H9 (cell line): Measurements from ENCODE around the gene WDSUB1. TPM values are rescaled to one million over a fixed set of nuclear protein-coding genes. Genes with fewer than 3 reads are reported as not detected.

ENCODE experiments used
- DNase-seq: peaks from one replicate; pipeline ENCODE4 v3.0.0-alpha.2; 2017
- H2AFZ ChIP-seq: one replicate; pipeline ENCODE4 v1.6.1; 2013; ENCODE audit warnings: mild to moderate bottlenecking, low read length, control low read depth, moderate library complexity
- H2AK5ac ChIP-seq: 2 replicates; pipeline ENCODE4 v1.6.1; 2013; ENCODE audit warnings: low read length, control low read depth, mixed read lengths; ENCODE audit not compliant: insufficient read length
- H2BK120ac ChIP-seq: one replicate; pipeline ENCODE4 v1.6.1; 2013; ENCODE audit warnings: low read depth, mild to moderate bottlenecking, low read length, control low read depth, inconsistent platforms; ENCODE audit not compliant: poor library complexity, severe bottlenecking
- H2BK12ac ChIP-seq: 2 replicates; pipeline ENCODE4 v1.6.1; 2013; ENCODE audit warnings: low read length, control low read depth, mixed read lengths, low read depth; ENCODE audit not compliant: insufficient read length
- H2BK15ac ChIP-seq: 2 replicates; pipeline ENCODE4 v1.6.1; 2013; ENCODE audit warnings: low read depth, low read length, control low read depth
- H2BK20ac ChIP-seq: one replicate; pipeline ENCODE4 v1.6.1; 2013; ENCODE audit warnings: low read depth, mild to moderate bottlenecking, low read length, control low read depth, inconsistent platforms; ENCODE audit not compliant: poor library complexity, severe bottlenecking
- H2BK5ac ChIP-seq: 2 replicates; pipeline ENCODE4 v1.6.1; 2013; ENCODE audit warnings: low read length, control low read depth, mixed read lengths; ENCODE audit not compliant: insufficient read length
- H3K14ac ChIP-seq: 2 replicates; pipeline ENCODE4 v1.6.1; 2013; ENCODE audit warnings: low read length, control low read depth; ENCODE audit not compliant: insufficient read depth
- H3K18ac ChIP-seq: 2 replicates; pipeline ENCODE4 v1.6.1; 2013; ENCODE audit warnings: low read depth, mild to moderate bottlenecking, mixed read lengths, low read length, control low read depth; ENCODE audit not compliant: insufficient read length
- H3K23ac ChIP-seq: 2 replicates; pipeline ENCODE4 v1.6.1; 2013; ENCODE audit warnings: low read length, control low read depth, mixed read lengths, low read depth; ENCODE audit not compliant: insufficient read length
- H3K23me2 ChIP-seq: 2 replicates; pipeline ENCODE4 v1.6.1; 2013; ENCODE audit warnings: low read depth, mild to moderate bottlenecking, mixed read lengths, low read length, control low read depth; ENCODE audit not compliant: insufficient read length, poor library complexity, severe bottlenecking
- H3K27ac ChIP-seq: 2 replicates; pipeline ENCODE4 v1.5.1; 2013; ENCODE audit warnings: low read length, control low read depth, mixed read lengths, low read depth; ENCODE audit not compliant: insufficient read length
- H3K27me3 ChIP-seq: 2 replicates; pipeline ENCODE4 v1.6.1; 2013; ENCODE audit warnings: low read length, control low read depth, inconsistent platforms; ENCODE audit not compliant: insufficient read depth
- H3K4ac ChIP-seq: 2 replicates; pipeline ENCODE4 v1.6.1; 2013; ENCODE audit warnings: low read depth, mild to moderate bottlenecking, control low read depth, inconsistent platforms, low read length, moderate library complexity
- H3K4me1 ChIP-seq: 2 replicates; pipeline ENCODE4 v1.6.1; 2013; ENCODE audit warnings: low read length, control low read depth, inconsistent platforms; ENCODE audit not compliant: insufficient read depth
- H3K4me2 ChIP-seq: 2 replicates; pipeline ENCODE4 v1.6.1; 2013; ENCODE audit warnings: low read length, control low read depth, mixed read lengths; ENCODE audit not compliant: insufficient read length, insufficient read depth
- H3K56ac ChIP-seq: 2 replicates; pipeline ENCODE4 v1.6.1; 2013; ENCODE audit warnings: low read depth, mild to moderate bottlenecking, mixed read lengths, low read length, control low read depth; ENCODE audit not compliant: insufficient read length
- H3K79me1 ChIP-seq: 2 replicates; pipeline ENCODE4 v1.6.1; 2013; ENCODE audit warnings: low read depth, mild to moderate bottlenecking, moderate library complexity, low read length, control low read depth, inconsistent platforms; ENCODE audit not compliant: insufficient read depth, poor library complexity, severe bottlenecking
- H3K79me2 ChIP-seq: 2 replicates; pipeline ENCODE4 v1.6.1; 2013; ENCODE audit warnings: low read length, control low read depth, inconsistent platforms; ENCODE audit not compliant: insufficient read depth
- H3K9ac ChIP-seq: 2 replicates; pipeline ENCODE4 v1.6.1; 2013; ENCODE audit warnings: low read length, control low read depth, mixed read lengths; ENCODE audit not compliant: insufficient read length; ENCODE audit errors: extremely low read depth
- H3K9me3 ChIP-seq: one replicate; pipeline ENCODE4 v1.6.1; 2013; ENCODE audit warnings: low read depth, low read length, inconsistent platforms; ENCODE audit not compliant: control insufficient read depth
- H3T11ph ChIP-seq: one replicate; pipeline ENCODE4 v1.6.1; 2013; ENCODE audit warnings: mild to moderate bottlenecking, low read length, control low read depth, inconsistent platforms
- H4K20me1 ChIP-seq: one replicate; pipeline ENCODE4 v1.6.1; 2013; ENCODE audit not compliant: control insufficient read depth, insufficient read length, insufficient read depth
- H4K5ac ChIP-seq: 2 replicates; pipeline ENCODE4 v1.6.1; 2013; ENCODE audit warnings: low read depth, mild to moderate bottlenecking, mixed read lengths, low read length, control low read depth; ENCODE audit not compliant: insufficient read length
- H4K8ac ChIP-seq: replicated peaks from 2 replicates; pipeline ENCODE4 v1.6.1; 2013; ENCODE audit warnings: low read length, control low read depth, mixed read lengths, low read depth; ENCODE audit not compliant: insufficient read length
- H4K91ac ChIP-seq: 2 replicates; pipeline ENCODE4 v1.6.1; 2013; ENCODE audit warnings: low read depth, mild to moderate bottlenecking, moderate library complexity, mixed read lengths, low read length, control low read depth; ENCODE audit not compliant: insufficient read length
- H3K27ac Mint-ChIP-seq, 3 experiments: 2 replicates in 2 of 3; 3 replicates in 1 of 3; pipeline ENCODE4 v1.8.0; 2020 to 2021; ENCODE audit warnings: mixed read lengths in 3 of 3, mild to moderate bottlenecking in 1 of 3, moderate library complexity in 1 of 3
- H3K27me3 Mint-ChIP-seq: 2 replicates; pipeline ENCODE4 v1.8.0; 2021; ENCODE audit warnings: low read depth, mild to moderate bottlenecking, moderate library complexity, mixed read lengths
- H3K36me3 Mint-ChIP-seq, 3 experiments: 2 replicates in 2 of 3; 3 replicates in 1 of 3; pipeline ENCODE4 v1.8.0; 2020 to 2021; ENCODE audit warnings: low read depth in 3 of 3, mixed read lengths in 3 of 3; ENCODE audit not compliant: insufficient read depth in 1 of 3
- H3K4me1 Mint-ChIP-seq, 2 experiments: 2 replicates each; pipeline ENCODE4 v1.8.0; 2020; ENCODE audit warnings: mixed read lengths in 2 of 2
- H3K4me3 Mint-ChIP-seq, 2 experiments: 2 replicates in 1 of 2; 3 replicates in 1 of 2; pipeline ENCODE4 v1.8.0; 2020 to 2021; ENCODE audit warnings: mild to moderate bottlenecking in 2 of 2, mixed read lengths in 2 of 2, moderate library complexity in 1 of 2
- H3K9me3 Mint-ChIP-seq, 2 experiments: 2 replicates in 1 of 2; 3 replicates in 1 of 2; pipeline ENCODE4 v1.8.0; 2020; ENCODE audit warnings: mild to moderate bottlenecking in 2 of 2, mixed read lengths in 2 of 2, moderate library complexity in 1 of 2
- WGBS: extraction: QIAGEN DNeasy Blood & Tissue Kit; methylation state at CpG from one replicate; pipeline ENCODE4 v1.1.7; 2013; ENCODE audit warnings: missing lambda C conversion rate, low lambda C conversion rate, mixed read lengths; ENCODE audit not compliant: insufficient read length; ENCODE audit errors: extremely low coverage; 5-methylcytosine and 5-hydroxymethylcytosine counted together
- total RNA-seq: library from RNA; stranded (reverse); gene quantifications from 2 replicates; pipeline ENCODE4 v1.2.1, GENCODE V29; 2021
- TF ChIP-seq, protein P1 (sequence below): fragments of 200-600 bp; sonication (generic); conservative IDR thresholded peaks from 3 replicates; pipeline ENCODE4 v1.8.0; 2021; ENCODE audit warnings: antibody characterized with exemption, mild to moderate bottlenecking

WDSUB1 gene
- total RNA-seq, 1 experiment from 2014 or later = 5.5 TPM

DNA sequence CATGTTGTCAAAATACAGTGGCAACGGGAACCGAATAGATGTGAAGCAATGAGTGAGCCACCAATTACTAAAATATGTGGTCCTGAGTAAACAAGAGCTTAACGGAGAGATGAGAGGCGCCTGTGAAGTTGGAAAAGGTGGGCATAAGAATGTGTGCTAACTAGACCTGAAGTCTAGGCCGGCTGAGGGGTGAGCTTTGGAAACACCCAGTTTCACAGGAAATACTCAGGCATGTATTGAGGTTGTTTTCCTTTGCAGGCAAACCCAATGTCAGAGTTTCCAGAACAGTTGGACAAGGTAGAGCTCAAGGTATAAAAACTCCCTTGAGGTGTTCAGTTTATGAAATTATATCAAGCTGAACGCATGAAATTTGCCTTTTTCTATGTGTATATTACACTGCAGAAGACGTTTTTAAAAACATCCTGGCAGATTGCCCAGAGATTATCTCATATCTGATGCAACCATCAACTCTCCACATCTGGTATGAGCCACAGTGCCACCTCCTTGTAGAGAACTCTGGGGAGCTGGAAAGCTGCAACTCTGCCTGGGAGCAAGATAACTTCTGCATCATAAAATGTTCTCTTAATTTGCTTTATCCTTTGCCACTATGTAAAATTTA, 3.9 kb upstream of the WDSUB1 start:
- no peak overlapping the region for H3K56ac ChIP-seq
- no peak overlapping the region for H3K14ac ChIP-seq
- H4K20me1 ChIP-seq = no peaks in the 10 kb centered on the region
- no peak overlapping the region for H3K27ac ChIP-seq
- H3K23ac ChIP-seq = no peak overlapping the region
- no peak overlapping the region for H4K8ac ChIP-seq
- no peak overlapping the region for H3K4me2 ChIP-seq
- H3K4ac ChIP-seq = no peak overlapping the region
- Mint-ChIP-seq H3K27ac (no peak overlapping the region), H3K4me1 (peaks cover 10 to 11% of the 10 kb centered on the region in 2 experiments), H3K36me3 (no peaks in the 10 kb centered on the region), H3K9me3 (no peaks in the 10 kb centered on the region), H3K4me3 (no peak overlapping the region), H3K27me3 (no peaks in the 10 kb centered on the region; the same call in 1 of the 2 replicates)
- H3K27me3 ChIP-seq = no peaks in the 10 kb centered on the region
- H3K9ac ChIP-seq = no peak overlapping the region
- H3K9me3 ChIP-seq = no peaks in the 10 kb centered on the region
- TF ChIP-seq, protein P1, sequence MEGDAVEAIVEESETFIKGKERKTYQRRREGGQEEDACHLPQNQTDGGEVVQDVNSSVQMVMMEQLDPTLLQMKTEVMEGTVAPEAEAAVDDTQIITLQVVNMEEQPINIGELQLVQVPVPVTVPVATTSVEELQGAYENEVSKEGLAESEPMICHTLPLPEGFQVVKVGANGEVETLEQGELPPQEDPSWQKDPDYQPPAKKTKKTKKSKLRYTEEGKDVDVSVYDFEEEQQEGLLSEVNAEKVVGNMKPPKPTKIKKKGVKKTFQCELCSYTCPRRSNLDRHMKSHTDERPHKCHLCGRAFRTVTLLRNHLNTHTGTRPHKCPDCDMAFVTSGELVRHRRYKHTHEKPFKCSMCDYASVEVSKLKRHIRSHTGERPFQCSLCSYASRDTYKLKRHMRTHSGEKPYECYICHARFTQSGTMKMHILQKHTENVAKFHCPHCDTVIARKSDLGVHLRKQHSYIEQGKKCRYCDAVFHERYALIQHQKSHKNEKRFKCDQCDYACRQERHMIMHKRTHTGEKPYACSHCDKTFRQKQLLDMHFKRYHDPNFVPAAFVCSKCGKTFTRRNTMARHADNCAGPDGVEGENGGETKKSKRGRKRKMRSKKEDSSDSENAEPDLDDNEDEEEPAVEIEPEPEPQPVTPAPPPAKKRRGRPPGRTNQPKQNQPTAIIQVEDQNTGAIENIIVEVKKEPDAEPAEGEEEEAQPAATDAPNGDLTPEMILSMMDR = no peak
- H2BK15ac ChIP-seq = no peak overlapping the region
- H3T11ph ChIP-seq = no peak overlapping the region
- no peak overlapping the region for H2BK12ac ChIP-seq
- H3K18ac ChIP-seq = no peak overlapping the region
- no CpG with 5 or more reads among the region's 7 CpGs for whole genome bisulfite sequencing
- no peak overlapping the region for H2AK5ac ChIP-seq
- no peaks in the 10 kb centered on the region for H3K79me1 ChIP-seq
- H3K79me2 ChIP-seq = no peaks in the 10 kb centered on the region
- no peak overlapping the region for H4K91ac ChIP-seq
- DNase-seq = no peak
- no peak overlapping the region for H2BK120ac ChIP-seq
- H3K4me1 ChIP-seq = no peaks in the 10 kb centered on the region
- H3K23me2 ChIP-seq = peaks cover 8% of the 10 kb centered on the region
- H2BK5ac ChIP-seq = no peak overlapping the region
- H2AFZ ChIP-seq = no peak overlapping the region
- H4K5ac ChIP-seq = no peak overlapping the region
- no peak overlapping the region for H2BK20ac ChIP-seq
